HepG2 (cell line): ENCODE results near the gene PJA2. TPM values are rescaled to one million over a fixed set of nuclear protein-coding genes. Genes with fewer than 3 reads are reported as not detected.

Source experiments
- ATAC-seq: fragments of 200-7000 bp; cut with Tn5 transposase; 3 replicates; pipeline ENCODE4 v1.9.1; 2020; ENCODE audit warnings: mild to moderate bottlenecking, moderate library complexity
- BruUV-seq: library from RNA; stranded (reverse); fragments of 400-500 nt; replicated peaks from 2 replicates; lab custom pipeline; 2021; lab: Mats Ljungman, UMichigan
- CTCF ChIA-PET: fragments of 300-600 bp; formaldehyde crosslinking; extraction: SDS; loops from one replicate; lab custom pipeline; 2021; ENCODE audit warnings: low total read pairs, inconsistent platforms, low intra/inter-chr PET ratio; lab: Yijun Ruan, JAX
- POLR2A ChIA-PET: fragments of 350-600 bp; sonication (Branson Sonifier 250); formaldehyde crosslinking; loops from one replicate; lab custom pipeline; 2020; ENCODE audit warnings: antibody characterized with exemption, inconsistent platforms; lab: Yijun Ruan, JAX
- DNase-seq: peaks from one replicate; pipeline ENCODE4 v3.0.0-alpha.2; 2015; ENCODE audit warnings: low spot score
- FAIRE-seq: peaks from 3 replicates; lab custom pipeline; 2011; peaks lifted over from hg19 to GRCh38; lab: Jason Lieb, UNC
- H2AFZ ChIP-seq: one replicate; pipeline ENCODE4 v1.6.1; 2011; ENCODE audit warnings: low read length, inconsistent platforms
- H3K27ac ChIP-seq: fragments of 300-600 bp; 3 replicates; pipeline ENCODE4 v1.8.0; 2011; ENCODE audit warnings: mixed run types, mild to moderate bottlenecking, mixed read lengths, low read length, inconsistent platforms; ENCODE audit not compliant: insufficient read depth; ENCODE audit errors: extremely low read length
- H3K27me3 ChIP-seq, 2 experiments: fragments of 200-600 bp in 1 of 2; 2 replicates in 1 of 2; 3 replicates in 1 of 2; pipeline versions ENCODE4 v1.6.0 to v1.8.0; 2011; ENCODE audit warnings: low read length in 2 of 2, mild to moderate bottlenecking in 2 of 2, moderate library complexity in 2 of 2, inconsistent platforms in 1 of 2; ENCODE audit not compliant: insufficient read depth in 2 of 2, control insufficient read depth in 1 of 2
- H3K36me3 ChIP-seq, 2 experiments: fragments of 200-600 bp in 1 of 2; replicated peaks in 1 of 2; 2 replicates in 1 of 2; 3 replicates in 1 of 2; pipeline versions ENCODE4 v1.5.1 to v1.8.0; 2011; ENCODE audit warnings: low read length in 2 of 2, inconsistent platforms in 1 of 2; ENCODE audit not compliant: insufficient read depth in 2 of 2, control insufficient read depth in 1 of 2
- H3K4me1 ChIP-seq: 2 replicates; pipeline ENCODE4 v1.5.1; 2012; ENCODE audit warnings: low read length, inconsistent platforms; ENCODE audit not compliant: insufficient read depth
- H3K4me2 ChIP-seq: 2 replicates; pipeline ENCODE4 v1.6.0; 2011; ENCODE audit warnings: low read depth, low read length, inconsistent platforms
- H3K4me3 ChIP-seq, 3 experiments: fragments of 200-600 bp in 1 of 3; sonication (generic), shearing (Covaris generic) in 1 of 3; replicated peaks in 1 of 3; 2 replicates each; pipeline ENCODE4 v1.5.1; 2011 to 2016; ENCODE audit warnings: low read length in 3 of 3, inconsistent platforms in 2 of 3, low read depth in 2 of 3, mild to moderate bottlenecking in 2 of 3, control low read depth in 1 of 3, mixed read lengths in 1 of 3; ENCODE audit not compliant: insufficient read depth in 1 of 3
- H3K79me2 ChIP-seq: one replicate; pipeline ENCODE4 v1.6.1; 2011; ENCODE audit warnings: low read length, inconsistent platforms; ENCODE audit not compliant: insufficient read depth
- H3K9ac ChIP-seq: 2 replicates; pipeline ENCODE4 v1.6.0; 2011; ENCODE audit warnings: mild to moderate bottlenecking, low read depth, low read length, inconsistent platforms; ENCODE audit not compliant: insufficient read depth
- H3K9me3 ChIP-seq: 2 replicates; pipeline ENCODE4 v1.5.1; 2012; ENCODE audit warnings: mild to moderate bottlenecking, low read length
- H4K20me1 ChIP-seq: 2 replicates; pipeline ENCODE4 v1.6.0; 2011; ENCODE audit warnings: inconsistent platforms, mild to moderate bottlenecking, low read length, moderate library complexity; ENCODE audit not compliant: insufficient read depth
- HBP1 ChIP-seq: IDR thresholded peaks from 2 replicates; pipeline ENCODE4 v1.6.1; 2016; ENCODE audit warnings: low read depth, control low read depth
- HNRNPK ChIP-seq: fragments of 200-400 bp; formaldehyde crosslinking; IDR thresholded peaks from 2 replicates; pipeline ENCODE4 v1.6.1; 2018; ENCODE audit warnings: low read length, low read depth, moderate library complexity, mild to moderate bottlenecking; ENCODE audit not compliant: poor library complexity, severe bottlenecking
- MLX ChIP-seq: IDR thresholded peaks from 2 replicates; pipeline ENCODE4 v1.6.1; 2016
- PCBP1 ChIP-seq: fragments of 200-400 bp; formaldehyde crosslinking; IDR thresholded peaks from 2 replicates; pipeline ENCODE4 v1.6.1; 2017; ENCODE audit warnings: mild to moderate bottlenecking, low read depth, low read length, borderline replicate concordance
- POLR2G ChIP-seq: fragments of 200-400 bp; formaldehyde crosslinking; IDR thresholded peaks from 2 replicates; pipeline ENCODE4 v1.6.1; 2018; ENCODE audit warnings: mild to moderate bottlenecking, low read depth, low read length, moderate library complexity
- SCMH1 ChIP-seq: sonication (generic); formaldehyde crosslinking; IDR thresholded peaks from 2 replicates; pipeline ENCODE4 v1.9.0; 2021; ENCODE audit warnings: missing genetic modification reagents, mild to moderate bottlenecking, borderline replicate concordance
- ZNF44 ChIP-seq: sonication (generic); formaldehyde crosslinking; IDR thresholded peaks from 2 replicates; pipeline ENCODE4 v1.5.1; 2020; ENCODE audit warnings: mild to moderate bottlenecking, missing genetic modification reagents
- WGBS: methylation state at CpG from one replicate; pipeline ENCODE4 v1.1.6; 2017; ENCODE audit warnings: low lambda C conversion rate; 5-methylcytosine and 5-hydroxymethylcytosine counted together
- in situ Hi-C: cut with HindIII; loops from 2 replicates; pipeline ENCODE4 v1.10.0; 2017; ENCODE audit warnings: low pct_unique_long_range_greater_than_20kb; ENCODE audit not compliant: extremely low pct_ligation_motif_present
- intact Hi-C: fragments of 100-400 bp; cut with micrococcal nuclease; formaldehyde crosslinking; loops from one replicate; pipeline ENCODE4 v1.10.0; 2022; ENCODE audit not compliant: unreplicated experiment
- polyA plus RNA-seq, 8 experiments: library from polyadenylated mRNA; depleted of rRNA in 3 of 8; stranded (reverse) in 7 of 8; unstranded in 1 of 8; fragments of >200 nt; fragmentation: Illumina TruSeq in 4 of 8; extraction: Trizol in 4 of 8; gene quantifications; 2 replicates each; pipeline versions ENCODE4 v1.2.1 to v1.2.3, GENCODE V29; 2011 to 2016; ENCODE audit warnings: low read depth in 4 of 8, missing spikeins in 1 of 8, mixed read lengths in 1 of 8; ENCODE audit not compliant: insufficient read depth in 1 of 8
- total RNA-seq, 5 experiments: library from RNA; depleted of rRNA; stranded (reverse); fragments of >200 nt; fragmentation: Illumina TruSeq; extraction: Trizol; gene quantifications; 2 replicates each; pipeline ENCODE4 v1.2.3, GENCODE V29; 2016; ENCODE audit warnings: low read depth in 1 of 5
- TF ChIP-seq, protein P1 (sequence below): sonication (generic); formaldehyde crosslinking; conservative IDR thresholded peaks from 2 replicates; pipeline ENCODE4 v1.5.0; 2020; ENCODE audit warnings: missing genetic modification reagents

Gene PJA2
- total and polyA plus RNA-seq, 2 of the 13 experiments (the other 11 are each of a cell fraction or from before 2014, with no cell fraction given), result 39.4 to 41.4 TPM

GRCh38 chr5:109345699-109346098 lies 64.1 kb downstream of the PJA2 start (continued):
- TF ChIP-seq, protein P1, sequence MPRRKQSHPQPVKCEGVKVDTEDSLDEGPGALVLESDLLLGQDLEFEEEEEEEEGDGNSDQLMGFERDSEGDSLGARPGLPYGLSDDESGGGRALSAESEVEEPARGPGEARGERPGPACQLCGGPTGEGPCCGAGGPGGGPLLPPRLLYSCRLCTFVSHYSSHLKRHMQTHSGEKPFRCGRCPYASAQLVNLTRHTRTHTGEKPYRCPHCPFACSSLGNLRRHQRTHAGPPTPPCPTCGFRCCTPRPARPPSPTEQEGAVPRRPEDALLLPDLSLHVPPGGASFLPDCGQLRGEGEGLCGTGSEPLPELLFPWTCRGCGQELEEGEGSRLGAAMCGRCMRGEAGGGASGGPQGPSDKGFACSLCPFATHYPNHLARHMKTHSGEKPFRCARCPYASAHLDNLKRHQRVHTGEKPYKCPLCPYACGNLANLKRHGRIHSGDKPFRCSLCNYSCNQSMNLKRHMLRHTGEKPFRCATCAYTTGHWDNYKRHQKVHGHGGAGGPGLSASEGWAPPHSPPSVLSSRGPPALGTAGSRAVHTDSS, result no peak
- TF ChIP-seq POLR2G (no peak), HBP1 (CRISPR knock-in tag) (no peak), MLX (CRISPR knock-in tag) (no peak)

GRCh38 chr5:109340351-109340750 lies 69.4 kb downstream of the PJA2 start:
- no peaks in the 10 kb centered on the region for H3K4me1 ChIP-seq
- ChIA-PET CTCF (no interaction called here), POLR2A (no interaction called here)
- peaks cover 6 to 27% of the 10 kb centered on the region in 2 experiments for H3K36me3 ChIP-seq
- H3K4me3 ChIP-seq, result no peak overlapping the region
- no peaks in the 10 kb centered on the region for H3K9me3 ChIP-seq
- FAIRE-seq (no peak), DNase-seq (no peak), ATAC-seq (no peak)
- no peaks in the 10 kb centered on the region for H3K27me3 ChIP-seq
- no TSS peak for BruUV-seq
- in situ Hi-C loops (no loop called here), intact Hi-C loops (no loop called here)
- H2AFZ ChIP-seq, result no peak overlapping the region
- no peak overlapping the region for H3K27ac ChIP-seq
- no peak overlapping the region for H3K4me2 ChIP-seq
- no peak overlapping the region for H3K9ac ChIP-seq
- TF ChIP-seq PCBP1 (peak; percentile 75; the same call in 1 of the 2 replicates), SCMH1 (CRISPR knock-in tag) (no peak), ZNF44 (CRISPR knock-in tag) (no peak), HNRNPK (peak; percentile 95)
- no peaks in the 10 kb centered on the region for H3K79me2 ChIP-seq
- 99% methylated on average over 2 of the region's 5 CpGs for WGBS
- no peaks in the 10 kb centered on the region for H4K20me1 ChIP-seq
